ENCODE measurements around the gene RASSF7.
"Not testable (repeated sequence)": the region's sequence is repeated elsewhere in the genome, so short reads cannot be mapped to it uniquely, and the experiment has no call there.

The RASSF7 gene

DNA sequence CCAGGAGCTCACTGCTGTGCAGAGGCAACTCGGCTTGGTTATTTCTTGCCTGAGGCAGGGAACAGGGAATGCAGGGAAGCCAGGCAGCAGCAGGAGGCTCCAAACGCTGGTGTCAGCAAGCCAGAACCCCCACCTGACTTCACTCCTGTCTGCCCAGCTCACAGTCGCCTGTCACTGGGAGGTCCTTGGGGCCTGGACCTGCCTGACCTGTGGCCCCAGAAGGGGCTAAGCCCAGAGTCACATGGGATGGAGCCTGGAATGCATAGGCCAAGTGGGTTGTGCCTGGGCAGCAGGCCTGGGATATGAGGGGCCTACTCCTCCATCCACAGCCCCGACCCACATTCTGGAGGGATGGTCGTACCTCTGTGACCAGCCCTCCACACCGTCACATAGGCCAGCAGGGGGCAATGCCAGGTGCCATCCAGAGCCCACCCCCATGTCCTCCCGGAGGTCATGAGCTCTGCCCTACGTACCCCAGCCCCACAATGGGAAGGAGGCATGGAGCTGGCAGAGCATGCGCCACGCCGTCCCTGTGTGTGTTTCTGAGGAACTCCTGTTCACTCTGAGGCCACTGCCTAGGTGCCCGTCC, 5.2 kb downstream of the RASSF7 start:
- no peak for DNase-seq

DNA sequence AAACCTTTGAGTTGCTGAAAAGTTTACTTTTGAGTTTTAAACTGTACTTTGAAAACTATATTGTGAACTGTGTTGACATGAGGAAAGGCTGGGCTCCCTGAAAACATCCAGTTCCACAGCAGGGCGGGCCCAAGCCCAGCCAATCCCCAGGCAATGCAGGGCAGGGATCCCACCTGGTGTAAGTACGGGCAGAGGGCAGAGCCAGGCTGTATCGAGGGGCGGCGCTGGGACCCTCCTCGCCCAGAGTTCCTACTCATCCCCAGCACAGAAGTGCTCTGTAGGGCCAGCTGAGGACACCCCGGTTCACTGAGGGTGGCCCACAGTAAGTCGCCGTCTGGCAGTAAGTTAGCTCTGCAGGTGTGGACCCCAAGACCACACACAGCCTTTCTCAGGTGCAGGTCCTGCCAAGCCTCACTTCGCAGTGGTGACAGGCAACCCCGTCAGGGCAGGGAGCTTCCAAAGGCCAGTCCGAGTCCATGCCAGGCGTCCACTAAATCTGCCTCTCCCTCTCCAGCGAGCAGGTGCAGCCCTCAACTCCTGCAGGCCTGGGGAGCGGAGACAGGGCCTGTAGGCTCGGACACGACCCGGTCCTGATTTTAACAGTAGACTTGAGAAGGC, 6.3 kb downstream of the RASSF7 start:
- no peak for DNase-seq

DNA sequence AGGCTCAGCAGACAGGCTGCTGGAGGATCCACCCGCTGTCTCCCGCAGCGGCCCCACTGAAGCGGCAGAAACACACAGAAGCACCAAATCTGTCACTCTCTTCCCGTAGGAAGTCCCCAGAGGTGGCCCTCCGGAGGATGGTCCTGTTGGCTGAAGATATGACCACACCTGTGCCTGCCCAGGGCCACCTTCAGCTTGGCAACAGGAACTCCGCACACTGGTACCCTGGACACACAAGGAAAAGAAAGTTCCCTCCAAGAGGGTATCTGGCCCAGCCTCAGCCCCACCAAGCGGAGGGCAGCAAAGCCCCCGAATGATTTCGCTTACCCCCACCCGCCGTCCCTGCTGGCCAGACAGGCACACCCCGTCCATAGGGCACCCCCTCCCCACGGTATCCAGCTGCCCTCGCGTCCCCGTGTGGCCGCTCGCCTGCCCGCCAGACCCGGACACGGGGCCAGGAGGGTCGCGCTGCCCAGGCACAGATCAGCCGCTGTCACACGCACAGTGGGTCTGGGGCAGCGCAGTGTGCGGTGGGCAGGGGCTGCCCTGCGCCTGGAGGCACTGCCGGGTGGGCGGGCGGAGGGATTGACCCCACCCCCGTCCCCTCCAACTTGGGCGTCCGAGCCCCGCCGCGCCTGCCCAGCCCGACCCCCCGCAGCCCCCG, 7.0 kb downstream of the RASSF7 start:
- DNase-seq: no peak

DNA sequence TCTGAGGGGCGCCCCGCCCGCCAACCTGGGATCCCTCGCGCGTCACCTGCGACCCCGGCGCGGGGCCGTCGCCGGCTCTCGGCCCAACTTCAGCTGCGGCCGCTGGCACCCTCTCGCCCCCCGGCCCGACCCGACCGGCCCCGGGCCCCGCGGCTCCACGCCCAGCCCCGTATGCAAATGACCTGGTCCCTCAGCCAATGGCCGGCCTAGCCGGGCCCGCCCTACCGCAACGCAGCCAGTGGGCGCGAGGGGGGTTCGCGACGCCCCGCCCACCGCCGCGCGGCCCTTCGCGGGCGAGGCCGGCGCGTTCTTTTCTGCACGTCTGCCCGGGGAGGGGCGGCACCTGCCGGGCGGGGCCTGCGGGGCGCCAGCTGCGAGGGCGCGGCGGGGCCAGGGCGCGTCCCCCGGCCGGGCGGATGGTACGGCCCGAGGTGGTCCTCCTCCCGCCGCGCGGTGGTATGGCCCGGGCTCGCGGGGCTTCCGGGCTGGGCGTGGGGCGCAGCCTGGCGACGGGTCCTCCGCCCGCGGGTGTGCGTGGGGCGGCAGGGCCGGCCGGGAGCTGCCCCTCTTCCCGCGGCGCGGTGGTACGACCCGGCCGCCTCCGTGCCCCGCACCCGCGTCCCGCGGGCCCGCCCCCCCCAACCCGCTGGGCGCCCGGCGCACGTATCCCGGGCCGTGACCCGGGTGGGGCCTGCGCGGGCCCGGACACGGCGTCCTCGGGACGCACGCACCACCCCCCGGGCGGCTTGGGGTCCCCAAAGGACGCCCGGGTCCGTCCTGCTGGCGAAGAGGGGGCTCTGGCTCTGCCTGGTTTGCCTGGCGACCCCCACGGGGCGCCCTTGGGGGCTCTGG, 7.8 kb downstream of the RASSF7 start:
- DNase-seq: peak; percentile 8 to 93 (median 81)

DNA sequence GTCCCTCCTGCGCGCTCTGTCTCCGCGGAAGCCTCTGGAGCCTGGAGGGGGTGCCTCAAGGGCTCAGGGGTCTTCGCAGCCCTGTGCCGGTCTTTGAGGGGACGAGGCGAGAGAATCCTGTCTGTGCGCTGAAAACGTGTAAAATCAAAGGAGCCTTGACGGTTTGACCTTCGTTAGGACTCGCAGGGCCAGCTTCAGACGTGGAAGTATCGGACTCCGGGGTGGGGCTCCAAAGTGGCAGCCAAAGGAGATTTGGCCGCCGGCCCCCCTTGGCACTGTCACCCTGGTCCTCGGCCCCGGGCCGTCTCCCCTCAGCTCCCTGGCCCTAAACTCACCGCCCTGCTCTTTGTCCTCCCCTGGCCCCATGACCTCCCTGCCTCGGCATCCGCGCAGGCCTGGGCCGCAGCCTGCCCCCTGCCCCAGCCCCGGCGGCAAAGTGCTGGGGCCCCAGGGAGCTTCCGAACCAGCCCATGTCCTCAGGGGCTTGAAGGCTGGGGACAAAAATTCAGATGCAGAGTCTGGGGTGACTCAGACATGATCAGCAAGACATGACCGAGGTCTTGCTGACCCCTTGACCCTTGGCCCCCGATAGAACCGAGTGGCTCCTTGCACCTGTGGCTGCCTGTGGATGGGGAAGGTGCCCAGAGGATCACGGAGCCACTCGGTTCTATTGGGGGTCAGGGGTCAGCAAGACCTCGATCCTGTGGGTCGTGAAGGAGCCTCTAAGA, 8.6 kb downstream of the RASSF7 start:
- DNase-seq: no peak

DNA sequence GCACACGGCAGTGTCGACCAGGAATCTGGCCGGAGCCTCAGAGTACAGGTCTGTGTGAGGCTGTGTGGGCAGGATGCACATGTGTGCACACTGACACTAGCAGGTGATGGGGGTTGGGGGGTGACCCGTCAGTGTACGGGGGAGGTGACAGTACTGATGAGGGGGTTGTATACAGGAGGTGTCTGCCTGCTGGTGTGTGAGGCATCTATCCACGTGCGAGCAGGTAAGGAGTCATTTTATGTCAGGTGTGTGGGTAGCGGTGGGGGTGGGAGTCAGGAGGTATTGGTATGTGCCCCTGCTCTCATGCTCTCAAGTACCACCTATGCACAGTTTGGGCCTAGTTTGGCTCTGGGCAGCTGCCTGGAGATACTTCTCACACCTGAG, 11.0 kb downstream of the RASSF7 start:
- DNase-seq: no peak

DNA sequence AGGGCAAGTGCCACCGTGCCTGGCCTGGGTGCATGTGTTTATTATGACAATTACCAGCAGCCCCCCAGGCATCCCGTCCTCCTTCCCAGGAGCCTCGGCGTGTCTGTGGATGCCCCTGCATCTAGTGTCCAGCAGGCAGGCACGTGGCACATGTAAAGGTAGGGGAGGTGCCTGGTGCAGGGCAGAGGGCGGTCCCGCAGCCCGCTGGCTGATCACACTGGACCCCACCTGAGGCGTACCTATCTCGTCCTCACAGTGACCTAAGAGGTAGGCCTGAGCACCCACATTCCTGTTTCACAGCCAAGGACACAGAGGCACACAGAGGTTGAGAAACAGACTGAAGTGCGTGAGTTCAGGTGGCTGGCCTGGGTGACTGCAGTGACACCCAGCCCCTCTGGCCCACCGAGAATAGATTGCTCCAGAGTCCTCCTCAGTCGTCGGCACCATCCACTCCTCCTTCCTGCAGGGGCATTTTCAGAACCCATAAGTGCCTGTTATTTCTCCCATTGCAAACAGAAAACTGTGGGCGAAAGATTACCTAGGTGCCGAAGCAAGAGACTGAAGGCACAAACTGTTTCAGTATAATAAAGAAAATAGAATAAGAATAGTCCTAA, 12.5 kb downstream of the RASSF7 start:
- no peak for DNase-seq

DNA sequence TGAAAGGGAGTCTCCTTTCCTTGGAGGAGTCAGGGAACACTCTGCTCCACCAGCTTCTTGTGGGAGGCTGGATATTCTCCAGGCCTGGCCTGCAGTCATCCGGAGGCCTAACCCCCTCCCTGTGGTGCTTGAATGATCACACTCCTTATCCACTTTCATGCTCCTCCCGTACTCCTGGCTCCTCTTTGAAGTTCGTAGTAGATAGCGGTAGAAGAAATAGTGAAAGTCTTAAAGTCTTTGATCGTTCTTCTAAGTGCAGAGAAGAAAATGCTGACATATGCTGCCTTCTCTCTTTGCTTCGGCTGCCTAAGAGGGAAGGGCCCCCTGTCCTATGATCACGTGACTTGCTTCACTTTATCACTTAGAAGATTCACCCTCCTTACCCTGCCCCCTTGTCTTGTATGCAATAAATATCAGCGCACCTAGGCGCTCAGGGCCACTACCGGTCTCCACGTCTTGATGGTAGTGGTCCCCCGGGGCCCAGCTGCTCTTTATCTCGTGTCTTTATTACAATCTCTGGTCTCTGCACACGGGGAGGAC, 13.3 kb downstream of the RASSF7 start:
- not testable (repeated sequence) for DNase-seq

DNA sequence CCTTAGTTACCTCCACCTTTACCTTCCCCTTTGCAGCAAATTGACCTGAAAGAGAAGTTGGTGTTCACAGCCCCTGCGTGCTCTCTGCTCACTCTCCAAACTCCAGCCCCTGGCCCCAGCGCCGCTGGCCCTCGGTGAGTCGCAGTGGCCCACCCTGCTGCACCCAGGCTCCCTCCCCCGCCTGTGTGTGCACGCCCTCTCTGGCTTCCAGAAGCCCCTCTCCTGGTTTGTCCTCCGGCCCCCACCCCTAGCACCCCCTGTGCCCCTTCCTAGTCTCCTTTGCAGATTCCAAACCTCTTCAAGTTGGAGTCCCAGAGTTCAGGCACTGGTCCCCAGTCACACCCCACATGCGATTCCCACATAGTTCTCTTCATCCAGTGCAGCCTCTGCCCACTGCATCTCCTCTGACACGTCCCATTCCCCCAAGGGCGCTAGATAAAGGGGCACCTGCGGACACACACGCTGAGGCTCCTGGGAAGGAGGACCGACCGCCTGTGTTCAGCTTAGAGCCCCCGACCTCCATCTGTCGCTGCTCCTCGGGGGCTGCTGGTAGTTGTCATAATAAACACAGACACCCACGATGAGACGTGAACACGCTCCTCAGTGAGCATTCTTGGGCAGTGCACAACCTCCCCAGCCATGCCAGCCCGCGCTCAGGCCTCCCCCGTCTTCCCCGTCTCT, 14.0 kb downstream of the RASSF7 start:
- DNase-seq: peak in 2 of 51 donors; percentile 38 to 45

DNA sequence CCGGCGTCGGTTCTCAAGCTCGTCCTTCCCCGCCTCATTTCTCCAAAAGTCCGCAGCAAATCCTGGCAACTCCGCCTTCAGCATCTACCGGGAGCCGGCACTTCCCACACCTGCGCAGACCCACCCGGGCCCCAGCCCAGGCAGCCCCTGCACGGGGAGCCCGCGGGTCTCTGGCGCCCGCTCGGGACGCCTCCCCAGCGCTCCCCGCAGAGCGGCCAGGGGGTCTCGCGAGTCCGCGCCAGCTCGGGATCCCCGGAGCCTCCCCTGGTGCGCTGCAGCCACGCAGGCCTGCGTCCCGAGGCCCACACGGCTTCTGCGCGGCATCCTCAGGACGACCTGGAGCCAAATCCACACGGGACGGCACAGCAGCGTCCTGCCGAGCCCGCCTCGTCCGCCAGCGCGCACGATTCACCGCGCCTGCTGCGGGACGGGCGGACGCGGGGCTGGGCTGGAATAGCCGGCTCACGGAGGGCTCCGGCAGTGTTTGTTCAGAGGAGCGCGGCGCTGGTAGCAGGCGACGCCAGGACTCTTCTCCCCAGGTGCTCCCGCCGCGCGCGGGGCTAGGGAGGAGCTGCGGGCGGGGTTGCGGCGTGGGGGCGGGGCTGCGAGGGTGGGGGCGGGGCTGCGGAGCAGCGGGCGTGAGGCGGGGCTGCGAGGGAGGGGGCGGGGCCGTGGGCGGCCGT, 14.7 kb downstream of the RASSF7 start:
- DNase-seq: peak in 2 of 51 donors; percentile 50 to 54

DNA sequence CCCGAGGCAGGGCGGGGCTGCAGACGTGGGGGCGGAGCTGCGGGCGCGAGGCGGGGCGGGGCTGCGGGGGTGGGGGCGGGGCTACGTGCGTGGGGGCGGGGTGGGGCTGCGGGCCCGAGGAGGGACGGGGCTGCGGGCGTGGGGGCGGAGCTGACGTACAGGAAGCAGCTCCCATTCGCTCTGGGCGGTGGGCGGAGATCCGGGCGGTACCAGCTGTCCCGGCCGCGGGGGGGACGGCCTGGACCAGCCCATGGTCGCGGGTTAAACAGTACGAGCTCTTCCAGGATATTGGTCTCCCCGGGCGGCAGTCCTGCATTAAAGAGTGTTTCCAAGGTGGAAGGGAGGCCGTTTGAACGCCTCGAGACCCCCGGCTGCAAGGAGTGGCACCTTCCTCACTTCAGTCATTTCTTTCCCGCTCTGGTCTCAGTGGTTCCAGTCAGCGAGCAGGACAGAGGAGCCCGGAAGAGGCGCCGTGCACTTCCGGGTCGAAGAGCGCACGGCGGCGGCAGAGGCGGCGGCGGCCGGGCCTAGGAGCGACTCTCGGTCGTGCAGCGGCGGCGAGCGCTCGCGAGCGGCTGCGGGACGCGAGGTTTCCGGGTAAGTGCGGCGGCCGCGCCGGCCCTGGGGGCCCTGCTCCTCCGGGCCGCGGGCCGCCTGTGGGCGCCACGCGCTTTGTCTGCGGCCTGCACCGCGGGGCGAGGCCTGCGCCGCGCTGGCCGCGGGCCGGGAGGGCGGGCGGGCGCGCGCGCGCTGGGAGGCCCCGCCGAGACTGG, 15.4 kb downstream of the RASSF7 start, which contains the start of gene PHRF1:
Gene PHRF1 (plus strand): TSS at position 475 of the 773 bp plus-strand sequence. CDS start 5,043 bp downstream, outside the sequence.
- peak; percentile 72 to 99 (median 93) for DNase-seq

DNA sequence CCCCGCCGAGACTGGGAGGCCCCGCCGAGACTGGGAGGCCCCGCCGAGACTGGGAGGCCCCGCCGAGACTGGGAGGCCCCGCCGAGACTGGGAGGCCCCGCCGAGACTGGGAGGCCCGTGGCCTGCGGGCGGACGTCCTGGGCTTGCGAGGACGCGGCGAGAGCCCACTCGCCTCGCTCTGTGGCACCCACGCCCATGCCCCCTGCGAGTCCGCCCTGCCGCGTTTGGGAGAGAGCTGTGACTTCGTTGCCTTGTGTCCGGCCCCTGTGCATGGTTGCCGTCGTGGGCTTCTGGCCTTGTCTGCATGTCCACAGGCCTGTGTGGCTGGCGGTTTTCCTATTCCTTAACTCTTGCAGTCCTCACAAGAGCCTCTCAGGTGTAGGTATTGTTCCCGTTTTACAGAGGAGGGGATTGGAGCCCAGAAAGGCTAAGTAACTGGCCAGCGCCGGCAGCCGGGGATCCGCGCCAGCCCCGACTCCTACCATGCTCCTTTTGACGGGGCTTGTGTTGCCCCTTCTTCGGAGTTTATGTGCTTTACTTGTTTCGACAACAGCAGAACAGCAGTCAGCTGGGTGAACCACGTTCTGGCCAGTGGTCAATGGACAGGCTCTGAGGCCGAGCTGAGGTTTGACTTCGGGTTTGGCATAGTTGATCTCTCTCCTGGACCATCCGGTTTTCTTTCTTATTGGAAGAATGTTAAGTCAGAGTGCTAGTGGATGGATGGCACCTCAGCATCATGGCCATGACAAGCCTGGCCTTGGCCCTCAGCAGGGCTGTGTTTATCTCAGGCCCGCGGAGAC, 16.2 kb downstream of the RASSF7 start:
- DNase-seq: no peak

DNA sequence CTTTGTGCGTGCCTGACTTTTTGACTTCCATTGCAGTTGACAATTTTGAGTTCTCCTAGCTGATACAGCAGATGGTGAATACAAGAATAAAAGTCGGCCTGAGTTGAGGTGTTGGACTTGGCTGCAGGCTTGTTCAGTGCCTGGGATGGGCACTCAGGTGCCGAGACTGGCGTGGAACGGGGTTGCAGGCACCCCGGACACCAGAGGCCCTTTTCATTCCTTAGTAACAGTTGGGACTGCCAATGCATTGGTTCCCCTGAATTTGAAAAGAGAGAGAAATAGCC, 16.8 kb downstream of the RASSF7 start:
- DNase-seq: no peak

DNA sequence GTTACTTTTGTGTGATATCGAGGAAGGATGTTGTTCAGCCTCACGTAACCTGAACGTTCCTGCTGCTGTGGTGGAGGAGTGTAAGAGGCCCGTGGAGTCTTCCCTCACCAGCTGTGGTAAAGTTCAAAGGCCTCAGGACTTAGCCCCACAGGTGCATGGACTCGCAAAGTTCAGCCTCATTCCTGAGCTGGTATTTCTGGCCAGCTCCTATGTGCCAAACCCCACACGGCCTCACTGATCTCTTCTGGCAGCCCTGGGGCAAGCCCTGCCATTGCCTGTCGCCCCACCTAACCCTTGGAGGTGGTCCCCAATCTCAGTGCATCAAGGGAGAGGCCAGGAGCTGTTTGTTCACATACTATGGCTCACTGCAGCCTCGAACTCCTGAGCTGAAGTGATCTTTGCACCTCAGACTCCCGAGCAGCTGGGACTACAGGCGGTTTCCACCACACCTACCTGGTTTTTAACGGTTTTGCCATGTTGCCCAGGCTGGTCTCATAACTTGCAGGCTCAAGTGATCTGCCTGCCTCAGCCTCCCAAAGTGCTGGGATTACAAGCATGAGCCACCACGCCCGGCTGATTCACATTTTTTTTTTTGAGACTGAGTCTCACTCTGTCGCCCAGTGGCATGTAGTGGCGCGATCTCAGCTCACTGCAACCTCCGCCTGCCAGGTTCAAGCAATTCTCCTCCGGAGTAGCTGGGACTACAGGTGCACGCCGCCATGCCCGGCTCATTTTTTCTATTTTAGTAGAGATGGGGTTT, 17.7 kb downstream of the RASSF7 start:
- DNase-seq: no peak

DNA sequence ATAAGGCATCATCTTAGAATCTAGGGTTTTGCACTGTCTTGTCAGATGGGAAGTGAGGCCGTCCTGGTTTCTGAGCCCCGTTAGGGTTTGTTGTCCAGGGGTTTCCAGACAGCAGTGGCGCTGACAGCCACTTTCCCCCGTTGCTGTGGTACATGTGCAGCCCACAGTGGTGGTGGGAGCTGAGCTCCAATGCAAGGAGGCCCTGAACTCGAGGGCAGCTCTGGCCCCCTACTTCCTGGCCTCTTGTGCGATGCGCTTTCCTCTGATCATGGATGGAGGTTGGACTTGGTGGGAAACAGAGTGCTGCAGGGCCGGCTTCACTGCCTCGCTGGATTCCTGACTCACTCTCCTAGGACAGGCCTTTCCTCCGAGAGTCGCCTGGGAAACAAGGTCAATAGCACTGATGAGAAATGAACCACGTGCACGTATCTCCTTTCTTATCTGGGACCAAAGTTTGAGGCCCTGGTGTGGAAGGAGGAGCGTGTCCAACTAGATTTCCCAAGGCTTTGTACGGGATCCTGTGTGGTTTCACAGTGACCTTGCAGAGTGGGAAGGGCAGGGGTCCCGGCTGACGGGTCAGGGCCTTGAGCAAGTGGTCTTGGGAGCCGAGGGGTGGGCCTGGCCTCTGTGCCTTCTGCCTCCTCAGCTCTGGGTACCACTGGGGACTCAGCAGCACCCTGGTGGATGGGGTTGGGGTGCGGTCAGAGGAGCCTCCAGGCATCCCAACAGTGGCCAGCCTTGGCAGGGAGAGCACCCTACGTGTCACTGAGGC, 19.2 kb downstream of the RASSF7 start:
- no peak for DNase-seq

DNA sequence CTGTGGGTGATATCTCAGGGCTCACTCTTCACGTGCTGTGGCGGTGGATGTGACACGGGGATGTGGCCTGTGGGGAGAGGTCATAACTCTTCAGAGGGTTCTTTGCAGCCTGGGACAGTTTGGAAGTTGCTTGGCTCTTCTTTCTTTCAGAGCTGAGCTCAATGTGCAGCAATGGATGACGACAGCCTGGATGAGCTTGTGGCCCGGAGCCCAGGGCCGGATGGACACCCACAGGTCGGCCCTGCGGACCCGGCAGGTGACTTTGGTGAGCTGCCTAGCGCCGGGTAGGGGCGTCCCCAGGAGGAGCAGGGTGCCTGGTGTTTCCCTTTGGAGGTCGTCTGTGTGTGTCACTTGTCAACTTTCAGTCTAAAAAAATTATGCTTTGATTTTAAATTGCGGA, 20.6 kb downstream of the RASSF7 start:
- DNase-seq: no peak

All from hypothalamus (tissue), 51 donors.